SW 1271 (cell line): ENCODE measurements around the gene TMEM161A.
"Not testable (repeated sequence)": the region's sequence is repeated elsewhere in the genome, so short reads cannot be mapped to it uniquely, and the experiment has no call there.

Source experiments
- DNase-seq, 2 experiments: peaks; one replicate each; lab custom pipeline; 2025; lab: John Stamatoyannopoulos, UW

The TMEM161A gene

GRCh38 chr19:19155495-19156219 is 17.4 kb upstream of the TMEM161A start:
- no peak for DNase-seq

- DNase-seq: no peak
These were observed 16.7 kb upstream of the TMEM161A start for GRCh38 chr19:19154768-19155494.

GRCh38 chr19:19152668-19153384 is 14.5 kb upstream of the TMEM161A start:
- DNase-seq: no peak

GRCh38 chr19:19151418-19151817 is 13.1 kb upstream of the TMEM161A start:
- DNase-seq: no peak

GRCh38 chr19:19149435-19149834 is 11.2 kb upstream of the TMEM161A start:
- DNase-seq: no peak

GRCh38 chr19:19148504-19148903 is 10.2 kb upstream of the TMEM161A start:
- DNase-seq: not testable (repeated sequence)

GRCh38 chr19:19147344-19147743 is 9.1 kb upstream of the TMEM161A start:
- DNase-seq: no peak

GRCh38 chr19:19146865-19147264 is 8.6 kb upstream of the TMEM161A start:
- DNase-seq: no peak

GRCh38 chr19:19145684-19146608 is 7.7 kb upstream of the TMEM161A start:
- DNase-seq: peak in 1 of 2 experiments; percentile 20

- no peak for DNase-seq
These were observed 7.0 kb upstream of the TMEM161A start for GRCh38 chr19:19145281-19145680.

- no peak for DNase-seq
These were observed 4.1 kb upstream of the TMEM161A start for GRCh38 chr19:19142347-19142746.

GRCh38 chr19:19140476-19140875 is 2.2 kb upstream of the TMEM161A start:
- DNase-seq: no peak

GRCh38 chr19:19139876-19140229 is 1.6 kb upstream of the TMEM161A start:
- DNase-seq: no peak

GRCh38 chr19:19137556-19138108 is 646 bp downstream of the TMEM161A start:
- DNase-seq: no peak

- not testable (repeated sequence) for DNase-seq
These were observed 2.6 kb downstream of the TMEM161A start for GRCh38 chr19:19135713-19136112.

GRCh38 chr19:19134687-19135158 is 3.6 kb downstream of the TMEM161A start:
- DNase-seq: no peak

GRCh38 chr19:19133985-19134384 is 4.3 kb downstream of the TMEM161A start:
- DNase-seq: no peak

- no peak for DNase-seq
These were observed 5.4 kb downstream of the TMEM161A start for GRCh38 chr19:19132912-19133311.

GRCh38 chr19:19131989-19132388 is 6.3 kb downstream of the TMEM161A start:
- DNase-seq: no peak

GRCh38 chr19:19126102-19126501 is 12.2 kb downstream of the TMEM161A start:
- DNase-seq: no peak

- no peak for DNase-seq
These were observed 14.9 kb downstream of the TMEM161A start for GRCh38 chr19:19123386-19123785.
